NK-92 (cell line): Measurements from ENCODE around the gene FAXDC2.

ENCODE experiments used
- DNase-seq: peaks from one replicate; lab custom pipeline; 2025; ENCODE audit not compliant: unreplicated experiment; lab: John Stamatoyannopoulos, UW

Gene FAXDC2

DNA sequence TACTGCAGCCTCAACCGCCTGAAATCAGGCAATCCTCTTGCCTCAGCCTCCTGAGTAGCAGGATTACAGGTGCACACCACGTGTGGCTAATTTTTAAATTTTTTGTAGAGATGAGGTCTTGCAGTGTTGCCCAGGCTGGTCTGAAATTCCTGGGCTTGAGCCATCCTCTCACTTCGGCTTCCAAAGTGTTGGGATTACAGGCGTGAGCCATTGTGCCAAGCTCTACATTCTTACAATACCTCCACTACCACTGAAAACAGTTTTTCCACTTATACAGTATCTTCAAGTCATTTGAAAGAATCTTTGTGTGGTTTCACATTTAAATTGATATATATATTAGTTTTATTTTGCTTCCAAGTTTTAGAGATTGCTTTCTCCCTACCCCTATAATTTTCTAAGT lies 52.6 kb downstream of the FAXDC2 start:
- DNase-seq: no peak

DNA sequence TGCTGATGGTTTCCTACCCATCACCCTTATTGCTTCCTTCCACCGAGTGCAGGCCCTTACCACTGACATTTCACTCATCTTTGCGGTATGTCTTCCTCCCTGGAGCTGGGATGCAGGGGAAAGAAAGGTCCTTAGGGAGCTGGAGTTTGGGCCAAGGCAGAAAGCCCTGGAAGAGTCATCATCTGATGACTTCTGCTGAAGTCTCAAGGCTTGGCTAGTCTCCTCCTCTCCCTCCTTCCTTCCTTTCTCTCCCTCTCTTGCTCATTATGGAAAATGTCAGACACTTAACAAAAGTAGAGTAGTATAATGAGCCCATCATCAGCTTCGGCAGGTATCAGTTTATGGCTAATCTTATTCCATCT lies 55.2 kb downstream of the FAXDC2 start:
- no peak for DNase-seq

DNA sequence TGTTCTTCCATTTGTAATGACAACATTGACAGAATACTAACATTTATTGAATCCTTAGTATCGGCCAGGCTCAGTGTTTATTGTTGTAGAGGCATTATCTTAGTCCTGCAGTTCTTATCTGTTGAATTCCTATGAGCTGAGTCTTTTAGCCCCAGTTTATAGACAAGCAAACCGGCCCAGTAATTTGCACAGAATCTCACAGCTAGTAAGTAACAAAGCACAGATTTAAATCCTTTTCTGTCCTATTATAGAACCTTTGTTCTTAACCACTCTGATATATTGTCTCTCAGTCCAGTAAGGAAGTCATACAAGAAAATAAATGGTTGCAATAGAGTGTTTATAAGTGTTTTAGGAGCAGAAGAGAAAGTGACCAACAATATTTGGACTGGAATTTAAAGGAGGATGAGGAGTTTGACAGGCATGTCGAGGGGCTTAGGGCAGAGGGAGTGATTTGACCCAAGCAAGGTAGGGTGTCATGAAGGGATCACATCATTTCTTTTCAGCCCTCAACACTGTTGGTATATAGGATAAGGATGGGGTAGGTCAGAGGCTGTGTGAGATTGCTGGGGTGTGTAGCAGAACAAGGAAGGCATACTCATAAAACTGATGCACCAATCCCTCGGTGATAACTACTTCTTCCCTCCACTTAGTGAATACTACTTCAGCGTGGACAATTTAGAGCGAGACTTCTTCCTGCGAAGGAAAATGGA lies 55.7 kb downstream of the FAXDC2 start:
- DNase-seq: no peak

DNA sequence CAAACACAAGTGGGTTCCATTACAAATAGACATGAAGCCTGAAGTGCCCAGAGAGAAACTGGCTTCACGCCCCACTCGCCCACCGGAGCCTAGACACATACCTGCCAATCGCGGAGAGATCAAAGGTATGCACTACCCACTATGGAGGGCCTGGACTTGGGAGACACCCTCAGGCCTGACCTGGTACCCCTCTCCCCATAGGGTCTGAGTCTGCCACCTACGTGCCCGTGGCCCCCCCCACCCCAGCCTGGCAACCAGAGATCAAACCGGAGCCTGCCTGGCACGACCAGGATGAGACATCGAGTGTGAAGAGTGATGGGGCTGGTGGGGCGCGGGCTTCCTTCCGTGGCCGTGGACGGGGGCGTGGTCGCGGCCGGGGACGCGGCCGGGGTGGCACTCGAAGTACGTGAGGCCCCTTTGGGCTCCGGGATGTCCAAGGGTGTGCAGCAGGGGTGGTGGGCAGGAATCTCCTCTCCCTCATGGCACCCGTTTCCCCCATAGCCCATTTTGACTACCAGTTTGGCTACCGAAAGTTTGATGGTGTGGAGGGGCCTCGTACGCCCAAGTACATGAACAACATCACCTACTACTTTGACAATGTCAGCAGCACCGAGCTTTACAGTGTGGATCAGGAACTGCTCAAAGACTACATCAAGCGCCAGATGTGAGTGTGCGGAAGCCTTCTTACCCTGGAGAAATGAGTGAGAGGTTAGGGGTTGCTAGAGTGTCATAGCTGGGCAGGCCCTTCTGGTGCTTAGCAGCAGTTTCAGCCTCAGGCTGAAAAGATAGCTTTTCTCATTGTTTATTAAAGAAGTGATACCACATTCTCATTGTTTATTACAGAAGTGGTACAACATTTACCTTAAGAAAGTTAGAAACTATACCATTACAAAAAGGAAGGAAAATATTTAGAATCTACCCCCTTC lies 56.5 kb downstream of the FAXDC2 start:
- no peak for DNase-seq

DNA sequence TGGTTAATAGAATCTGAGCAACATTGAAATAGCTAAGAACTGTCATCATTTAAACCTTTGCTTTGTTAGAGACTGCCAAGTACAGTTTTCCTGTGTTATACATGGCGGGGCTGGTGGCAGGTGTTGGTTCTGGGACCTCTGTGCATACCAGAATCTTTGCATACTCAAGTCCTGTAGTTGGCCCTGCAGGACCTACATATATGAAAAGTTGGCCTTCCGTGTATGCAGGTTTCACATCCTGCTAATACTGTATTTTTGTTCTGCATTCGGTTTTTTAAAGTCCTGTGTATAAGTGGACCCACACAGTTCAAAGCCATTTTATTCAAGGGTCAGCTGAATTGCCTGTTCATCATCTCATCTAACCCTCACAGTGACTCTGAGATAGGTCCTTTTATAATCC lies 58.9 kb downstream of the FAXDC2 start:
- no peak for DNase-seq

DNA sequence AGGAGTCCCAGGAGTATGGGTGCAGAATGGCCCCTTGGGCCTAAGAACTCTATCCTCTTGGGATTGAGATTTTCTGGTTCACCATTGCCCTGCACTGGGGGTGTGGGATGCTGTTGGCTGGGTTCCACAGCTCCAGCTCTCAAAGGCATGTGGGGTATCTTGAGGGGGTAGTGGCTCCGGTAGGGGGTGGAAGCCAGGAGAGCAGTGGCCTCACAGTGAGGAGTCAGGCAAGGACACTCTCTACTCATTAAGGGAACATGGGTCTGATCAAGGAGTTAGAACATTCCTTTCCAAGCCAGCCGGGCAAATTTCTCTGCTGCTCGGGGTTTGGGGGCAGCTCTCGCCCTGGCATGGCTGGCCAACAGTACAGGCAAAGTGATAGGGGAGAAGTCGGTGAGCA lies 62.2 kb downstream of the FAXDC2 start:
- DNase-seq: no peak

DNA sequence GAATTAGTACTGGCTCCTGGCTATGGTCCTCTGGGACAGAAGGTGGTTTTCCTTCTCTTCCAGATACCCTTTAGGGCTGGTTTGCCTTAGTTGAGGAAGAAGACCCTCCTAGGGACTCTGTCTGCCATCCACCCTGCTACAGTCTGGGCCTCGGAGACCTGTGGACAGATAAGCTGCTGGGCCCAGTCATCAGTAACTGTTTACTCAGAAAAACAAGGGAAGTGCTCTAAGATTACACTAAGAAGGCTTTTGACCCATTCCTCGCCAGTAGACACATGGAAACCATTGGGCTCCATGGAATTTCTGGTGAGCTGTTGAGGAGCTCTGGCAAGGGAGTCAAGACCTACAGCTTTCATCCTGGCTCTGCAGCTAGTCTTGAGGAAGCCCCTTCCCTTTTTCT lies 64.0 kb downstream of the FAXDC2 start:
- DNase-seq: no peak

DNA sequence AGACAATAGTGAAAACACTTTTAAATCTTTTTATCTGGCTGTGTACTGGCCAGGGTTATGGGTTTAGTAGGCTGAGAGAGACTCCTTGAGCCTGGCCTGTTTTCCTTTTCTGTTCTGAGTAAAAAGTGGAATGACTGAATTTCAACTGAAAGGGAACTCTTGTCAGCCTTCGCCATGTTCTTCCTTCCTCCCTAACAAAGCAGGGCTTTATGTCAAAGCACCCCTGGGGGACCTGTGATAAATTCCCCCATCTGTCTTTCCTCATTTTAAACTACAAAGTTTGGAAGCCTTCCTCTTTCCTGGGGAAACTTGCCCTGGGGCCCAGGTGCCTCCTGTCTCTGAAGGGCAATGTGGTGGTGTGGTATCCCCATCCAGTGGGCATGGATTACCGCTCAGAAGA lies 65.5 kb downstream of the FAXDC2 start:
- no peak for DNase-seq

DNA sequence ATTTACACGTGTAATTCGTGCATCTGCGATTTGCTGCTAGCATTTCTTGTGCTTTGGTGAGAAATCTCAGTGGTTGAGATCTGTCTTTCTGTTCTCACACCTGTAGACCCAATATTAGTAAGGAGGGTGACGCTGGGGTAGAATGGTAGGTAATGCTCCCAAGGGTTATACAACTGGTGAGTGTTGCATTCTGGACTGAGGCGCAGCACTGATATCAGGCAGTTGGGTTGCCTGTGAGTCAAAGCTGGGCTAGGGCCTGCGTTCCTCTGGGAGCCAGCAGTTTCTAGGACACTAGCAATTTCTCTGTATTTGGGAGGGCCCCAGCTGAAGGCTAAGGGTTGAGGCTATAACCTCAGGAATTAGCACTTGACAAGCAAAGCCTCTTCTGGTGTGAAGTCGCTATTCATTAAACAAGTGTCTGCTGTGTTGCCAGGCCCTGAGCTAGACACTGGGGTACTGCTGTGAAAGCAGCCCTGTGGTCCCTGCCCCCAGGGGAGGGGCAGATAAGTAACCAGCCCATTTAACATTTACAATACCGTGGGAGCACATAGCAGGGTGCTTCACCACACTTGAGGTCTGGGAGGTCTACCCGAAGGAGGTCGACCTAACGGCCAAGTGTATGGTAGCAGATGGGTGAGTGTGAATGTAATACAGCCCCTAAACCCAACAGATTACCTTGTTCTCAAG lies 66.5 kb downstream of the FAXDC2 start:
- no peak for DNase-seq

DNA sequence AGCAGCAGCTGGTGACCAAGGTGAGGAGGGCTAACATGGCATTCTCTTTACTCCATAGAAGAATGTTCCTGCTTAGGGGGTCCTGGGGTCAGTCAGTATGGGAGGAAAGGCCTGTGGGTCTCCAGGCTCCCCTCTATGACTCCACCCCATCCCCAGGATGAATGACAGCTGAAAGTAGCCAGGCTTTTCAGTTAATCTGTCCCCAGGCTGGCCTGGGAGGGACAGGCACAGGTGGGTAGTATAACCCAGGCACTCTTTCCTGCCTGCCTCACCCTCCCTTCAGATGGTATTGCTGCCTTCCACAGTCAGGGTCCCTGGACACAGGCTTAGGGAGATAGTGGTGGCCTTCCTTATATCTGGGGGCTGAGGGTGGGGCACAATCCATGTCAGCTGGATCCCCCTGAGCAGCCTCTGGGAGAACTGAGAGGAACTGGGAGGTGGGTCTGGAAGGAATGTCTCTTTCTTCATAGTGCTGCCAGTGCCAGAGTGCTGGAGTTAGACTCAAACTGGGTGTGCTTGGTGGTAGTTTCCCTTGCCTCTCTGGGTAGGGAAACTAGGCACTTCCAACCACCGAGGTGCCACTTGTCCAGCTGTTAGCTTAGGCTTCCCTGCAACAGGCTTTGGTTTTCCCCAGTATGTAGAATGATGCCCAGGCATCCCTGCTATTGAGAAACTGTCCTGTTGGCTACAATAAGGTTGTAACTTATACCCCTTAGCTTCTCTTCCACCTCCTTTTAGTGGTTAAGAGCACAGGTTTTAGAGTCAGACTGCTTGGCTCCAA lies 67.4 kb downstream of the FAXDC2 start:
- no peak for DNase-seq

DNA sequence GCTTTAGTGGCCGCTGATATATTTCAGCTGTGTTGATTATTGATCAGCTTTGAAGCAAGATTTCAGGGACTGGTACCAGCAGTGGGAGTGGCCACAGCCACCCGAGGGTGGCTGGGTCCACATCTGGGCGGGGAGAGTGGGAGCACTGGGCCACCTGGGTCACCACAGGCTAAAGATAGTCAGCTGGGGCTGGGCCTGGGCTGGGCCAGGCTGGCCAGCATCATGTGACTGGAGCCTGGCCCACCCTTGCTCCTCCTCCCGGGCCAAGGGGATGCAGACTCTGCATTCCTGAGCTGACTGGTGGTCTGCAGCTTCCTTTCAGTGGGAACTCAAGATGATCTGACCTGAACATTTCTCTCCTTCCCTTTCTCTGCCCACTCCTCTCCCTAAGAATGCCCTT lies 68.1 kb downstream of the FAXDC2 start:
- no peak for DNase-seq

DNA sequence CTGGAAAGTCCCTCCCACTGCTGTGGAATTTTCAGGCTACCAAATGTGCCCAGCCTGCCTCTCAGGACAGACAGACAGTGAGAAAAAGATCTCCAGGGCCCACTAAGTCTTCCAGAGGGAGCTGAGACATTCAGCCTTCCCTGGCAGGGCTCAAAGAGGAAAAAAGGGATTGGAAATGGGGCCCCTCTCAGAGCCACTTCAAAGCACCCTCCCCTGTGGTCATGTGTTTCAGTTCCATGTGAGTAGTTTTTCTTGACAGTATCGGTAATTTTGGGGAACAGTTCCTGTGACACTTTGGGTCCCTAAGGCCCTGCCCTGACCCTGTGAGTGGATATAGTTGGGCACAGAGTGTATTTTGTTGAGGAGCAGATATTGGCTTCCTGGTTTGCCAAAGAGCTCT lies 70.3 kb downstream of the FAXDC2 start:
- DNase-seq: no peak

DNA sequence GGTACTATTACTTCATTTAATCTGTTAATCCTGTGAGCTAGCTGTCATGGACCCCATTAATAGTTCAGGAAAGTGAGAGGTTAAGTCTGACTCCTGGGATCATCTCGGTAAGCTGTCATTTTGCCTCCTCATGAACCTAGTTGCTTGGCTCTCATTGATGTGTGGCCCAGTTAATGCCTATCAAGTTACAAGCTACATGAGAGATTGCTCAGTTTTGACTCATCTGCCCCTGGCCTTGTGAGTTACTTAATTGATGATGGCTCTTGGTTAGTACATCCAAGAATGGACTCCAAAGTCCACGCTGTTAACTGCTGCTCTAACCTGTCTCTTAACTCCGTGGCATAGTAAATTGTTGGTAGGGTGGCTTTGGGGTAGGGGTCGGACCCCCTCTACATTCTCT lies 71.3 kb downstream of the FAXDC2 start:
- no peak for DNase-seq

DNA sequence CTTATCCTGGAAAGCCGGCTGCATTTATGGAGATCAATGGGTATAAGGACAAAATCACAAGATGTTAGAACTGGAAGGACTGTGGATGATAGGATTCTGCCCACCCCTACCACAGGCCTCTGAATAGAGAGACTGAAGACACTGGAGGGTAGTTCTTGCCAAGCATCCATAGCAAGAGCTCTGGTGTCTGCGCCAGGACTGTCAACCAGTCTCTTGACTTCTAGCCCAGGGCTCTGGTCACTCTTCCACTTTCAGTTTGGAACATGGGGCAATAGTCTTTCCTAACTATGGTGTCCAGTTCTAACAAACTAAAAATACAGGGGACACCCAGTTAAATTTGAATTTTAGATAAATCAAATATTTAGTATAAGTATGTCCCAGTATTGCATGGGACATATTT lies 71.9 kb downstream of the FAXDC2 start:
- no peak for DNase-seq

DNA sequence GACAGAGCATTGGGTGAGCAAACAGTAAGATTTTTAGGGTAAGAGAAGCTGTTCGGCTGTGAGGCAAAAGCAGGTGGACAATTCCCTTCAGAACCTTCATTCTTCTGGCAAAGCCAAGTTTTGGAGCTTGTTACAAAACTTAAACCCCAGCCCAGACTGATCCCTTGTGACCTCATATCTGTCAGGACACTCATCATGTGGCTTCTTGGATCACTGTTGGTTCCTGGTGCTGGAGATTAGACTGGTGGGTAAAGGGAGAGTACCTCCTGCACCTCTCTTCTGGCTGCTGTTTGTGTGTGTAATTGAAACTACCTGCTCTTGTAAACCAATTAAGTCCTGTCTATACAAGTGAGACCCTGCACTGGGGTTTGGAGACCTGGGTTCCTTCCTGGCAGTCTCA lies 74.2 kb downstream of the FAXDC2 start:
- DNase-seq: no peak

DNA sequence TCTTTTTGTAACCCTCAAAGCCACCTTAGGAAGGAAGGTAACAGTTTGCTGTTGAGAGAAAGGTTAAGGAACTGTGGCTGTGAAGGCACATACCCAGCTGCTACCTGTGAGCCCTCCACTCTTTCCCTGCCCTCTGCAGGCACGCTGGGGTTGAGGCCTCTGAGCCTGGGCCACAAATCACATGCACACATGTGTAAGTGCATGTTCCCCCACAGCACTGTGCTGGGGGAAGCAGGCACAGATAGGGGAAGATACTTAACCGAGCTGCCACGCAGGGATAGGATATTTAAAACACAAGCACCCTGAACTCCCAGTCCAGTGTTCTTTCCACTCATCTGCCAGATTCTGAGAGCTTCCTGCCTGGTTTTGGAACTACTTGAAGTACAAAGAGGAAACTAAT lies 77.1 kb downstream of the FAXDC2 start:
- DNase-seq: no peak

DNA sequence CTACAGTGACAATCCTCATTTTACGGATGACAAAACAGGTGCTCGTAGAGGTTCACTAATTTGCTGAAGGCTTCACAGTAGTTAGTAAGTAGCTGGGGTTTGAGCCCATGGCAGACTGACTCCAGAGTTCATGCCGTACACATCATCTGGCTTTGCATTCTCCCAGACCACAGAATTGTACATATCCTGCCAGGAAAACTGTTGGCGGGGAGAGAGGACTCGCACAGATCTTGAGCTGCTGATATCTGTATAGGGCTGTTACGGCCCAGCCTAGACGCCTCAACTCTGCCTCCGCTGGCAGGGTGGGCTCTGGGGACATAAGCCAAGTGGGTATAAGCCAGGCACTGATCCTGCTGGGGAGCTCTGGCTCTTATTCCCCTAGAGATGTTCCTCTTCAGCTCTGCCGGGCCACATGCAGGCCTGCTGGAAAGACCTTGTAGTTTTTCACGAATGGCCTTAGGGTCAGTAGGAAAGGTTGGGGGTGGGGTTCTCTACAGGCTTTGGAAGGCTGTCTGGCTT lies 79.0 kb downstream of the FAXDC2 start:
- no peak for DNase-seq

DNA sequence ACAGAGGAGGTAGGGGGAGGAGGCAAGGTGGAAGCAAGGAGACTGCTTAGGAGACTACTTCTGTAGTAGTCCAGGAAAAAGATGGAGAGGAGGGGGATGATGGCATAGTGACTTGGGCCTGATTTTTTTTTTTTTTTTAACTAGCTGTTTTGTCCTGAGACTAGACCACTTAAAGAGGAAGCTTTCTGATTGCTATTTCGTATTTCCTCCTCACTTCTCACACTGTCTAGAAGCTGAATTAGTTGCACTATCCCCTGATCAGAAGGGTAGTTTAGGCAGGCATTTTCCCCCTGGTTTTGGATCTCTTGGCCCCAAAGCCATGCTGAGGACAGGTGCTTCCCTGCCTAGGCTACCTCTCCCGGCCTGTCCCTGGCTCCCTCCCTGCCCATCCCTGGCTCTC lies 80.3 kb downstream of the FAXDC2 start:
- DNase-seq: no peak
